Adipocyte (in vitro differentiated cells): ENCODE measurements around the gene CPED1.

Source experiments
- DNase-seq: peaks from one replicate; pipeline ENCODE4 v3.0.0-alpha.2; 2015; ENCODE audit warnings: low read depth
- H3K27me3 ChIP-seq: replicated peaks from 2 replicates; pipeline ENCODE4 v1.7.0; 2013; ENCODE audit warnings: mild to moderate bottlenecking, low read length, moderate library complexity; ENCODE audit not compliant: control insufficient read depth, insufficient read depth
- H3K36me3 ChIP-seq: 2 replicates; pipeline ENCODE4 v1.7.0; 2013; ENCODE audit warnings: low read length, mild to moderate bottlenecking, moderate library complexity; ENCODE audit not compliant: control insufficient read depth, insufficient read depth, severe bottlenecking
- H3K4me1 ChIP-seq: 2 replicates; pipeline ENCODE4 v1.7.0; 2013; ENCODE audit warnings: mild to moderate bottlenecking, low read length, moderate library complexity; ENCODE audit not compliant: control insufficient read depth, insufficient read depth
- H3K4me3 ChIP-seq: 2 replicates; pipeline ENCODE4 v1.7.0; 2013; ENCODE audit warnings: mild to moderate bottlenecking, low read length, moderate library complexity
- H3K9ac ChIP-seq: 2 replicates; pipeline ENCODE4 v1.7.0; 2013; ENCODE audit warnings: mild to moderate bottlenecking, low read length, moderate library complexity
- H3K9me3 ChIP-seq: 2 replicates; pipeline ENCODE4 v1.7.0; 2013; ENCODE audit warnings: mild to moderate bottlenecking, low read length, moderate library complexity; ENCODE audit not compliant: control insufficient read depth

Gene CPED1

DNA sequence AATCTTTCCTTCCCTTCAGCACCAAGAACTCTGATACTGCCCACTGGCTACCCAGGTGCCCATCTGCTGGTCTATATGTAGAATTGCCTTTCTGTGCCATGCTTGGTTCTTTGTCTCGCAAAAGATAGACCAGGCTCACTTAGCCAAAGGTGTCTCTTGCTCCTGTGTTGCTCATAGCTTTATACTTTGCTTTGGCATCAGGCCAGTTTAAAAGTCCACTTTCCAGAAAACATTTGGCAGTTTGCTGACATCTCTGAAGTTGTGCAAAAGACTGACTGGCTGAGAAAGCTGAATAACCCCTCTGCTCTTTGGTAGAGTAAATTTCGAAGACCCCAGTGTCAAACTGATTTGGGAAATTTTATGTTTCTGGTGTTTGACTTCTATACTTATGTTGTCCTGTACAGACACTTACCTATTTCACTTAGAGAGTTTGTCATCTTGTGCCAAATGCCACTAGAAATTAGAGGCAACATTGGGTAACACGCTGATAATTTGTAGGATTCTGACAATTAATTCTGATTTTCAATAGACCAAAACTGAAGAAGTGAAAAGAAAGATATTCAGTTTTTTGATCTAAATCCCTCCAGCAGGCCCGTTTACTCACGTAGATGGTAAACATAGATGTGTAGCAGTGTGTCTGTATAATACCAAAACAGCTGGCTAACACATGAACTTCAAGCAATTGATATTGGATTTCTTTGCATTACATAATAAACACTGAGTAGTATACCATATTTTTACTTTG lies 91.1 kb downstream of the CPED1 start:
- DNase-seq = peak; percentile 32
- no peak overlapping the region for H3K9ac ChIP-seq
- H3K36me3 ChIP-seq = no peaks in the 10 kb centered on the region
- H3K4me1 ChIP-seq = peaks cover 64% of the 10 kb centered on the region
- H3K27me3 ChIP-seq = no peaks in the 10 kb centered on the region
- no peaks in the 10 kb centered on the region for H3K9me3 ChIP-seq
- H3K4me3 ChIP-seq = no peak overlapping the region

DNA sequence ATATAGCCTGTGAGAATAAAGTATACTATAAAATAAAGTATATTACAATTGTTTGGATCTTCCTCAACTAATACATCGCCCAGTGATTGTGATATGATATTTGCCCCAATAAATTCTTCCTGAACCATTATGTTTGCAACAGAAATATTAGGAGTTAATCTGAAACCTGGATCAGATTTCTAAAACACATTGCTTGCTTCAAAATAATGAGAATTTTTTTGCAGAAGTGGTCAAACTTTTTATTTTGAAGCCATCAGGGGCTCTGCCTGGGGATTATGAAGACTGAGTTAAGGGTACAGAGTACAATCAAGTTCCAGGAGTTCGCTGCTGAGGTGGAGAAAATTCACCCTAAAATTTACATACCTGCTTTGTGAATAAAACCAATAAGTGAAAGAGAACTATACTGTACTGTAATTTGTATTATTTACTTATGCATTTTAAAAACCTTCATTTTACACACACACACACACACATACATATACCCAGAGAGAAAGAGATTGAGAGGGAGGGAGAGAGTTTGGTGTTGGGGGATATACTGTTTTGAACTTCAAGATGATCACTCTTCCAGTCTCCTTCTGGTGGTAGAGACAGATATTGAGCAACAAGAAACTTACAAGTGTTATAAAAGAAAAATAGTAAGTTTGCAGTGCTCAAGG lies 91.9 kb downstream of the CPED1 start:
- peak overlapping the region; percentile 20 for H3K9ac ChIP-seq
- DNase-seq = no peak
- H3K27me3 ChIP-seq = no peaks in the 10 kb centered on the region

DNA sequence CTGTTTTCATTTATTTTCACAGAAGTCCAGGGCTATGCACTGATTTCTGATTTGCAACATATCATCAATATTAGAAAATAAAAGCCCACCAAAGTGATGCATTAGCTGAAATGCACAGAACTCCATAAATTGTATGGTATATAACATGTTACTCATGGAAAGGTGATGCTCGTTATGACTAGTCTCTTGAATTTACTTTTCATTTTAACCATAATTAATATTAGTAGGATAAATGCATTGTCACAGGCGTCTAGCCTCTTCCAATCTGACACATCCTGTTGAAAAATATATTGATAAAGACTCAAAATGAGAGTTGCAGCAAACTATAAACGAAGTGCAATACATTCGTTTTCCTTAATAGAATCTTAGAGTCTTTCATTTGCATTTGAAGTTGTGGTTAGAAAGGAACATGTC lies 92.4 kb downstream of the CPED1 start:
- Histone ChIP-seq H3K9ac (peak overlapping the region; percentile 20), H3K4me3 (no peak overlapping the region), H3K4me1 (peaks cover 75% of the 10 kb centered on the region), H3K9me3 (no peaks in the 10 kb centered on the region), H3K36me3 (no peaks in the 10 kb centered on the region), H3K27me3 (no peaks in the 10 kb centered on the region)
- DNase-seq = no peak

More for the DNA sequence above, 91.9 kb downstream of the CPED1 start:
- peaks cover 69% of the 10 kb centered on the region for H3K4me1 ChIP-seq
- no peaks in the 10 kb centered on the region for H3K36me3 ChIP-seq
- H3K9me3 ChIP-seq = no peaks in the 10 kb centered on the region
- no peak overlapping the region for H3K4me3 ChIP-seq

DNA sequence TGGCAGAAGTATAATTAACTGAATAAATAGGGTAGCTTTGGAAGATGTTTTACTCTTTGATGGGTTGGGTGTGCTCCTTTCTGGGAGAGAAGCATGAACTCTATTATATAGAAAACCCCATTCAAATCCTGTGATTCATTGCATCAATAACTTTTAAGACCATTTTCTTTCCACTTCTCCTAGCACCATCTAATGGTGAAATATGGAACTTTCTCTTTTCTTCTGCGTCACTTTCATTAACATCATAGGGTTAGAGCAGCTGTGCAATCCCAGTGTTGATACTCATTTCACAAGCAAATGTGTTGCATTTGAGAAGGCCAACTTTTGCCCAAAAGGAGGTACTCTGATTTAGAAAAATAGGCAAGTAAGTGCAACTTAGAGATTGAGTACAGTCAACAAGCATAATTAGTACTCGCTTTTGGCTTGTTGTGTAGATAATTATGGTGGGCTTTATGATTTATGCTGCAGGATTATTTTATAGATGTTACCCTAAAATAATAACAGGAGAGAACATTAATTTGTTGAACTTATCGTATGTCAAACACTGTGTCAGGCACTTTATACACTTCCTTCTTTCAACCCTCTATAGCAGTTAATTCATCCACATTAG lies 92.9 kb downstream of the CPED1 start:
- peak; percentile 93 for DNase-seq

DNA sequence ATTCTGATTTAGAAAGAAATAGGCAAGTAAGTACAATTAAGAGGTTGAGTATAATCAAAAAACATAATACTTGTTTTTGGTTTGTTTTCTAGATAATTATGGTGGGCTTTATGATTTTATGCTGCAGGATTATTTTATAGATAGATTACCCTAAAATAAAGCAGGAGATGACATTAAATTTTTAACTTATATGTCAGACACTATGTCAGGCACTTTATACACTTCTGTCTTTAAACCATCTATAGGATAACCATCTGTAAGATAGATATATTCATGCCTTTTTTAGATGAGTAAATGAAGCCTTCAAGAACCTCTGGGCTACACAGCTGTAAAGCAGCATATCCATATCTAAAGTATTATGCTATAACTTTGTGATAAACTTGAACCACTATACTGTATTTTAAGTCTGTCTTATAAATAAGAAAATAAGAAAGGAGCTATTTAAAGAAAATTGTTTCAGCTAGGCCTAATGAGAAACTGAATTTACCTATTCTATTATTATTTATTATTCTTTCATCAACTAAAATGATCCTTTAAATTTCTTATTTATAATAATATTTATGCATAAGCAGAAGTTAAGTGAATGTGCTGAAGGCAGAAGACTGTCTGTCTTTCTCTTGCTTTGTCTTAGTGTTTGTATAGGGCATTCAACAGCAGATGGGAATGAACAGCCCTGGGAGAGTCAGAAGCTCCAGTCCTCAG lies 94.0 kb downstream of the CPED1 start:
- Histone ChIP-seq H3K27me3 (no peaks in the 10 kb centered on the region), H3K36me3 (no peaks in the 10 kb centered on the region), H3K9ac (peak overlapping the region; percentile 63), H3K4me3 (peak overlapping the region; percentile 45), H3K9me3 (no peaks in the 10 kb centered on the region), H3K4me1 (peaks cover 76% of the 10 kb centered on the region)
- no peak for DNase-seq

More for the DNA sequence above, 92.9 kb downstream of the CPED1 start:
- H3K4me3 ChIP-seq = no peak overlapping the region
- H3K9me3 ChIP-seq = no peaks in the 10 kb centered on the region
- peak overlapping the region; percentile 42 for H3K9ac ChIP-seq
- H3K27me3 ChIP-seq = no peaks in the 10 kb centered on the region
- no peaks in the 10 kb centered on the region for H3K36me3 ChIP-seq
- H3K4me1 ChIP-seq = peaks cover 75% of the 10 kb centered on the region

DNA sequence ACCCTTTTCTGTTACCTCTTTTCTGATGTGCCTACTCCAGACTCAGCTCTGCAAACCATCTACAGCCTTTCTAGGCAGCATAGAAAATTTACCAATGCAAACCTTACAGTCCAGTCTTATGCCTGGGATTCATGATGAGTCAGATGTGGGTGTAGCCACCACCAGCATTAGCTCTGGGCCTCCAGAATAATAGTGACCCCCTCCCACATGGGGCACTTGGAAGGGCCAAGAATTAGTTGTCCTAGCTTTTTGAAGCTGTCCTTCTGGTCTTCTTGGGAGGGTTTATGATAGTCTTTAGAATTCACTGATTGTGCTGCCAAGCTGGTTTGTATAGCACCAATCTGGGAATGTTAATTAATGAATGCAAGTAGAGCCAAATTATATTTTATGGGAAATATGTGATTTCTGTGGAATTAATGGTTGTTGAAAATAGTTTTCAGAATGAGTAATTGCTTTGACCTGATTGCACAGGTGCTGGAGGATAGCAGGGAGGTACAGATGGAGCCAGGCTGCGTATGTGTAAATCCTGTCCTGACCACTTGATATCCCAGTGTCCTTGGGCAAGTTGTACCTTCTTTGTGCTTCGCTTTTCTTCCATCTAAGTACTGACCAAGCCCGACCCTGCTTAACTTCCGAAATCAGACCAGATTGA lies 94.8 kb downstream of the CPED1 start:
- H3K27me3 ChIP-seq = no peaks in the 10 kb centered on the region
- peak overlapping the region; percentile 63 for H3K9ac ChIP-seq
- H3K4me1 ChIP-seq = peaks cover 76% of the 10 kb centered on the region
- no peaks in the 10 kb centered on the region for H3K9me3 ChIP-seq
- H3K4me3 ChIP-seq = peak overlapping the region; percentile 45
- DNase-seq = peak; percentile 72
- no peaks in the 10 kb centered on the region for H3K36me3 ChIP-seq

DNA sequence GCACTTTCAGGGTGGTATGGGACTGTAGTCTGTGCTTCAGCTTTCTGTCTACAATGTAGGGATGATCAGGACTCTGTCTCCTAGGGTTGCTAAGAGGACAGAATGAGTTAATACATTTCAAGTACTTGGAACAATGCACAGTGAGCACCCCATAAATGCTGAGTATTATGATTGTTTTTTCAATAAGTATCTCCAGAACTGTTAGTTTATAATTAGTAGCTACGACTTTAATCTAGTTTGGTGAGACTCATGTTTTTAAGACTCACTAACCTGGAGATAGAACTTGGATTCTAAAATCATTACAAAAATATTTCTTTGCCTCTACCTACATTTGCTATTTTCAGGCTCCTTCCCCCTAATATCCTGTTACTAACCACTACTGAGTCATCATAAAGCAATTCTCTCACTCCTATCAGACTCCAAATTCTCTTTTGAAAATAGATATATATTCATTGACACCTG lies 95.3 kb downstream of the CPED1 start:
- peak; percentile 36 for DNase-seq
- peaks cover 76% of the 10 kb centered on the region for H3K4me1 ChIP-seq
- H3K27me3 ChIP-seq = no peaks in the 10 kb centered on the region
- peak overlapping the region; percentile 63 for H3K9ac ChIP-seq
- peak overlapping the region; percentile 45 for H3K4me3 ChIP-seq
- no peaks in the 10 kb centered on the region for H3K36me3 ChIP-seq
- H3K9me3 ChIP-seq = no peaks in the 10 kb centered on the region

DNA sequence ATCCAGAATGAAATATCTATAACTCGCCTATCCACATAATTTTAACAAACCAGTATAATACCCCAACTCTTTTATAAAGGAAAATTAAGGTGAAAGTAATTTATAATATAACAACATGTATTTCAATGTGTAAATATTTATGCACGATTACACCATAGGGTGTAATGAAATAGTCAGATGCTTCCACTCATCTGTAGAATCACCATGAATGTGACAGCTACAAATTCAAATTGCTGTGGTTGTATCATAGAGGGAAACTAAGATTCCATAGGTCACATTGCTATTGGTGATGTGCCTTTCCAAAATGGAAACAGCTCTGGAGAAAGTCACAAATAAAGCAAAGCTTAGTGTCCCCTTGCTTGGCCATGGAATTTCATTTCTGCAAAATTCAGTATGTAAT lies 95.7 kb downstream of the CPED1 start:
- Histone ChIP-seq H3K27me3 (no peaks in the 10 kb centered on the region), H3K9ac (peak overlapping the region; percentile 63), H3K36me3 (no peaks in the 10 kb centered on the region), H3K9me3 (no peaks in the 10 kb centered on the region), H3K4me3 (peak overlapping the region; percentile 34), H3K4me1 (peaks cover 74% of the 10 kb centered on the region)
- peak; percentile 31 for DNase-seq

DNA sequence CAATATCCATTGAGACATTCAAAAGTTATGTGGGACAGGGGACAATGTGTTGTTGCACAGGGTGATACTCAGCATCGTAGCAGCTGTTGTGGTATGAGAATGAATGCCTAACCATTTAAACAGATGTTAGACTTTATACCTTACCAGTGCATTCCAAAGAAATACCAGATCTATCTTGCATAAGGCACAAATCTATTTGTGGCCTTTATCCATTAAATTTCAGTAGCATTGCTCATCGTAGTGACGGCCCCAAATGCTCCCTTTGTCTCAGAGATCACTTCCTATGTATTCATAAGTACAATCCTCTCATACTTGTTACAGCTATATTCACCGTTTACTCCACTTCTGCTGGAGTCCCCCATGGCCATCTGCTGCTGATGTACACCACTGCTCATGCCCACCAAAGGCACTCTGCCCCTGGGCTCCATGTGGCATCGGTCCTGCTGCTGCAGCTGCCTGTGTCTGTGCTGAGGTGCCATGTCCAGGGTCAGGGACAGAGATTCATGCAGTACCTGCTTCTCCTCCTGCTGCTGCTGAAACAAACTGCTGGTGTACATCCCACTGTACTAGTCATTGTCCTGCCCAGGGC lies 96.3 kb downstream of the CPED1 start:
- Histone ChIP-seq H3K4me3 (peak overlapping the region; percentile 34), H3K9me3 (no peaks in the 10 kb centered on the region), H3K4me1 (peaks cover 68% of the 10 kb centered on the region), H3K27me3 (no peaks in the 10 kb centered on the region), H3K36me3 (no peaks in the 10 kb centered on the region), H3K9ac (peak overlapping the region; percentile 81)
- peak; percentile 75 for DNase-seq

DNA sequence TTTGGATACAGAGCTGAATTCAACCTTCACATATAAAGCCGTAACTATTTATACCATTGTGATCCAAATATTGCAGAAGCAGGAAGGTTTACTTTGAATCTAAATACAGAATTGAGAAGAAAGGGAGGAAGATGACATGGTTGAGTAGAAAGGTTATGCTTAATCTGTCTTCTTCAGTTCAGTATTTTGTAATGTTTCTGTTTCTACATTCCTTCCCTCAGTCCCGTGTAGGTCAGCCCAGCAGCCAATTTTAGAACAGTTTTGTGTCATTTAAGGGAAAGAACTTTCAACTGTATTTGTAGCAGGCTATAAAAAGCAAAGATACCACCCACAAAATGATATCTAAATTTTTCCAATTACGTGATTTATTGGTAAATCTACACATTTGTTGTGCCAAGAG lies 97.4 kb downstream of the CPED1 start:
- Histone ChIP-seq H3K27me3 (no peaks in the 10 kb centered on the region), H3K4me1 (peaks cover 62% of the 10 kb centered on the region), H3K4me3 (peak overlapping the region; percentile 30), H3K36me3 (no peaks in the 10 kb centered on the region), H3K9me3 (no peaks in the 10 kb centered on the region), H3K9ac (peak overlapping the region; percentile 81)
- peak; percentile 67 for DNase-seq
